Astrocyte (in vitro differentiated cells and primary cell): ENCODE data around the gene ROR1. TPM values are rescaled to one million over a fixed set of nuclear protein-coding genes. Genes with fewer than 3 reads are reported as not detected.

Experiments
- DNase-seq: peaks from one replicate; pipeline ENCODE4 v3.0.0-alpha.2; 2010; ENCODE audit warnings: low read depth
- FAIRE-seq: peaks from 2 replicates; lab custom pipeline; 2011; peaks lifted over from hg19 to GRCh38; lab: Jason Lieb, UNC
- H2AFZ ChIP-seq: 2 replicates; pipeline ENCODE4 v1.6.0; 2012; ENCODE audit warnings: low read depth, low read length, inconsistent platforms
- H3K27ac ChIP-seq: 2 replicates; pipeline ENCODE4 v1.5.1; 2011; ENCODE audit warnings: low read depth, low read length, inconsistent platforms
- H3K27me3 ChIP-seq: 2 replicates; pipeline ENCODE4 v1.6.0; 2011; ENCODE audit warnings: low read length, inconsistent platforms; ENCODE audit not compliant: insufficient read depth
- H3K36me3 ChIP-seq: 2 replicates; pipeline ENCODE4 v1.5.1; 2011; ENCODE audit warnings: low read length, inconsistent platforms; ENCODE audit not compliant: insufficient read depth
- H3K4me1 ChIP-seq: 2 replicates; pipeline ENCODE4 v1.5.1; 2011; ENCODE audit warnings: low read length, inconsistent platforms; ENCODE audit not compliant: insufficient read depth
- H3K4me2 ChIP-seq: 2 replicates; pipeline ENCODE4 v1.6.0; 2012; ENCODE audit warnings: low read length, inconsistent platforms
- H3K4me3 ChIP-seq: 2 replicates; pipeline ENCODE4 v1.5.1; 2011; ENCODE audit warnings: low read depth, mild to moderate bottlenecking, low read length, inconsistent platforms; ENCODE audit not compliant: insufficient read depth
- H3K79me2 ChIP-seq: 2 replicates; pipeline ENCODE4 v1.6.0; 2012; ENCODE audit warnings: mild to moderate bottlenecking, low read length, inconsistent platforms; ENCODE audit not compliant: insufficient read depth
- H3K9ac ChIP-seq: 2 replicates; pipeline ENCODE4 v1.6.0; 2012; ENCODE audit warnings: mild to moderate bottlenecking, low read length, inconsistent platforms
- H3K9me3 ChIP-seq: 2 replicates; pipeline ENCODE4 v1.5.1; 2012; ENCODE audit warnings: low read depth, mild to moderate bottlenecking, low read length, inconsistent platforms; ENCODE audit not compliant: insufficient read depth
- H4K20me1 ChIP-seq: 2 replicates; pipeline ENCODE4 v1.6.0; 2012; ENCODE audit warnings: low read length, inconsistent platforms; ENCODE audit not compliant: insufficient read depth
- H3K27ac Mint-ChIP-seq: one replicate; pipeline ENCODE4 v1.8.0; 2021; ENCODE audit warnings: mild to moderate bottlenecking, mixed read lengths; ENCODE audit not compliant: unreplicated experiment
- H3K27me3 Mint-ChIP-seq: one replicate; pipeline ENCODE4 v1.8.0; 2021; ENCODE audit warnings: low read depth, mixed read lengths; ENCODE audit not compliant: unreplicated experiment
- H3K36me3 Mint-ChIP-seq: one replicate; pipeline ENCODE4 v1.8.0; 2021; ENCODE audit warnings: low read depth, mixed read lengths; ENCODE audit not compliant: unreplicated experiment
- H3K4me1 Mint-ChIP-seq: one replicate; pipeline ENCODE4 v1.8.0; 2021; ENCODE audit warnings: low read depth, mixed read lengths; ENCODE audit not compliant: unreplicated experiment
- H3K4me3 Mint-ChIP-seq: one replicate; pipeline ENCODE4 v1.8.0; 2021; ENCODE audit warnings: mild to moderate bottlenecking, moderate library complexity, mixed read lengths; ENCODE audit not compliant: unreplicated experiment
- H3K9me3 Mint-ChIP-seq: one replicate; pipeline ENCODE4 v1.8.0; 2021; ENCODE audit warnings: mild to moderate bottlenecking, mixed read lengths; ENCODE audit not compliant: unreplicated experiment
- EZH2 ChIP-seq: IDR thresholded peaks from 2 replicates; pipeline ENCODE4 v1.6.1; 2012; ENCODE audit warnings: mild to moderate bottlenecking, low read length, inconsistent platforms; ENCODE audit not compliant: insufficient read depth
- total RNA-seq: library from RNA; stranded (reverse); gene quantifications from 2 replicates; pipeline ENCODE4 v1.2.1, GENCODE V29; 2021
- TF ChIP-seq, protein P1 (sequence below): IDR thresholded peaks from 2 replicates; pipeline ENCODE4 v1.5.1; 2011; ENCODE audit warnings: low read depth, mild to moderate bottlenecking, inconsistent platforms, low read length, moderate library complexity; ENCODE audit not compliant: insufficient read depth

The ROR1 gene
- total RNA-seq, 1 donor from 2014 or later, result 38.3 TPM

- DNase-seq, result no peak
- no peak overlapping the region for H3K9ac ChIP-seq
- no peaks in the 10 kb centered on the region for H3K27me3 ChIP-seq
- no peaks in the 10 kb centered on the region for H3K9me3 ChIP-seq
- no peak overlapping the region for H3K4me2 ChIP-seq
- H3K27ac Mint-ChIP-seq, result no peak overlapping the region
- H3K4me1 Mint-ChIP-seq, result peaks cover 32% of the 10 kb centered on the region
- no peak overlapping the region for H2AFZ ChIP-seq
- FAIRE-seq, result no peak
- no peaks in the 10 kb centered on the region for H4K20me1 ChIP-seq
- H3K27ac ChIP-seq, result no peak overlapping the region
- H3K9me3 Mint-ChIP-seq, result no peaks in the 10 kb centered on the region
- H3K27me3 Mint-ChIP-seq, result no peaks in the 10 kb centered on the region
- TF ChIP-seq, protein P1, sequence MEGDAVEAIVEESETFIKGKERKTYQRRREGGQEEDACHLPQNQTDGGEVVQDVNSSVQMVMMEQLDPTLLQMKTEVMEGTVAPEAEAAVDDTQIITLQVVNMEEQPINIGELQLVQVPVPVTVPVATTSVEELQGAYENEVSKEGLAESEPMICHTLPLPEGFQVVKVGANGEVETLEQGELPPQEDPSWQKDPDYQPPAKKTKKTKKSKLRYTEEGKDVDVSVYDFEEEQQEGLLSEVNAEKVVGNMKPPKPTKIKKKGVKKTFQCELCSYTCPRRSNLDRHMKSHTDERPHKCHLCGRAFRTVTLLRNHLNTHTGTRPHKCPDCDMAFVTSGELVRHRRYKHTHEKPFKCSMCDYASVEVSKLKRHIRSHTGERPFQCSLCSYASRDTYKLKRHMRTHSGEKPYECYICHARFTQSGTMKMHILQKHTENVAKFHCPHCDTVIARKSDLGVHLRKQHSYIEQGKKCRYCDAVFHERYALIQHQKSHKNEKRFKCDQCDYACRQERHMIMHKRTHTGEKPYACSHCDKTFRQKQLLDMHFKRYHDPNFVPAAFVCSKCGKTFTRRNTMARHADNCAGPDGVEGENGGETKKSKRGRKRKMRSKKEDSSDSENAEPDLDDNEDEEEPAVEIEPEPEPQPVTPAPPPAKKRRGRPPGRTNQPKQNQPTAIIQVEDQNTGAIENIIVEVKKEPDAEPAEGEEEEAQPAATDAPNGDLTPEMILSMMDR, result no peak
- TF ChIP-seq EZH2, result no peak
- no peak overlapping the region for H3K4me3 ChIP-seq
- H3K4me1 ChIP-seq, result peaks cover 8% of the 10 kb centered on the region
- no peaks in the 10 kb centered on the region for H3K36me3 ChIP-seq
- peaks cover 13% of the 10 kb centered on the region for H3K79me2 ChIP-seq
- no peaks in the 10 kb centered on the region for H3K36me3 Mint-ChIP-seq
- H3K4me3 Mint-ChIP-seq, result no peak overlapping the region
Observed at GRCh38 chr1:63883494-63884235, 109.8 kb downstream of the ROR1 start.

GRCh38 chr1:63884486-63884885 is 110.7 kb downstream of the ROR1 start:
- H3K4me3 Mint-ChIP-seq, result no peak overlapping the region
- peaks cover 13% of the 10 kb centered on the region for H3K79me2 ChIP-seq
- DNase-seq (no peak), FAIRE-seq (no peak)
- H3K36me3 ChIP-seq, result no peaks in the 10 kb centered on the region
- H3K9ac ChIP-seq, result no peak overlapping the region
- peaks cover 32% of the 10 kb centered on the region for H3K4me1 Mint-ChIP-seq
- H3K4me2 ChIP-seq, result no peak overlapping the region
- no peak overlapping the region for H3K27ac Mint-ChIP-seq
- no peaks in the 10 kb centered on the region for H3K27me3 Mint-ChIP-seq
- no peaks in the 10 kb centered on the region for H3K9me3 ChIP-seq
- H4K20me1 ChIP-seq, result no peaks in the 10 kb centered on the region
- H2AFZ ChIP-seq, result no peak overlapping the region
- no peaks in the 10 kb centered on the region for H3K36me3 Mint-ChIP-seq
- H3K27ac ChIP-seq, result no peak overlapping the region
- no peak for TF ChIP-seq EZH2
- TF ChIP-seq, protein P1, result no peak
- peaks cover under 1% of the 10 kb centered on the region for H3K4me1 ChIP-seq
- no peaks in the 10 kb centered on the region for H3K27me3 ChIP-seq
- no peaks in the 10 kb centered on the region for H3K9me3 Mint-ChIP-seq
- H3K4me3 ChIP-seq, result no peak overlapping the region

- Mint-ChIP-seq H3K4me1 (peaks cover 19% of the 10 kb centered on the region), H3K9me3 (no peaks in the 10 kb centered on the region), H3K4me3 (no peak overlapping the region), H3K27ac (no peak overlapping the region), H3K27me3 (no peaks in the 10 kb centered on the region), H3K36me3 (no peaks in the 10 kb centered on the region)
- TF ChIP-seq EZH2, result no peak
- TF ChIP-seq, protein P1, result no peak
- no peak overlapping the region for H3K4me3 ChIP-seq
- H3K4me2 ChIP-seq, result no peak overlapping the region
- H3K79me2 ChIP-seq, result peaks cover 17% of the 10 kb centered on the region
- H3K27me3 ChIP-seq, result no peaks in the 10 kb centered on the region
- no peaks in the 10 kb centered on the region for H3K4me1 ChIP-seq
- no peak overlapping the region for H3K27ac ChIP-seq
- no peaks in the 10 kb centered on the region for H3K9me3 ChIP-seq
- H3K9ac ChIP-seq, result no peak overlapping the region
- no peak for FAIRE-seq
- no peaks in the 10 kb centered on the region for H4K20me1 ChIP-seq
- no peaks in the 10 kb centered on the region for H3K36me3 ChIP-seq
- no peak for DNase-seq
- H2AFZ ChIP-seq, result no peak overlapping the region
Observed at GRCh38 chr1:63885899-63886298, 112.1 kb downstream of the ROR1 start.
